HCT116 (cell line): Measurements from ENCODE around the gene TMEM86B. TPM values are rescaled to one million over a fixed set of nuclear protein-coding genes. Genes with fewer than 3 reads are reported as not detected.
A peak's percentile ranks its signal among the peaks of the same experiment; 100 is the strongest.

ENCODE experiments used
- ATAC-seq: fragments of 200-7000 bp; cut with Tn5 transposase; 2 replicates; pipeline ENCODE4 v1.9.1; 2020; ENCODE audit warnings: mild to moderate bottlenecking, moderate library complexity
- BruUV-seq: library from RNA; stranded (reverse); fragments of 400-500 nt; replicated peaks from 2 replicates; lab custom pipeline; 2021; lab: Mats Ljungman, UMichigan
- CTCF ChIA-PET: fragments of 300-600 bp; sonication (Branson Sonifier 250); formaldehyde crosslinking; loops from one replicate; lab custom pipeline; 2021; ENCODE audit warnings: antibody characterized with exemption; lab: Charles Lee
- POLR2A ChIA-PET: fragments of 300-600, 350-600 bp; sonication (Branson Sonifier 250); formaldehyde crosslinking; loops from one replicate; lab custom pipeline; 2021; ENCODE audit warnings: antibody characterized with exemption; lab: Charles Lee
- RAD21 ChIA-PET, 2 experiments: fragments of 300-600 bp; sonication (Branson Sonifier 250); formaldehyde crosslinking; loops; one replicate each; lab custom pipeline; 2023; ENCODE audit warnings: low total read pairs in 2 of 2; ENCODE audit not compliant: uncharacterized antibody in 2 of 2, unreplicated experiment in 2 of 2, low non-redundant PET in 1 of 2; lab: Charles Lee
- DNase-seq: peaks from one replicate; pipeline ENCODE4 v3.0.0-alpha.2; 2010; ENCODE audit warnings: low read depth, low spot score
- H2AFZ ChIP-seq: fragments of 200-600 bp; shearing (Covaris generic), sonication (generic); 2 replicates; pipeline ENCODE4 v1.6.1; 2017; ENCODE audit warnings: low read depth, mixed run types, mixed read lengths, antibody characterized with exemption, low read length; ENCODE audit not compliant: poor library complexity, severe bottlenecking
- H3K27ac ChIP-seq: 2 replicates; pipeline ENCODE4 v1.5.1; 2012; ENCODE audit warnings: low read depth, low read length
- H3K27me3 ChIP-seq: fragments of 200-600 bp; sonication (generic); 2 replicates; pipeline ENCODE4 v1.6.1; 2016; ENCODE audit warnings: mixed run types, low read length, mixed read lengths; ENCODE audit not compliant: insufficient read depth
- H3K36me3 ChIP-seq, 2 experiments: fragments of 200-500 bp in 1 of 2; fragments of 200-600 bp in 1 of 2; sonication (Bioruptor generic) in 1 of 2; sonication (generic) in 1 of 2; 2 replicates each; pipeline versions ENCODE4 v1.5.1 to v1.6.1; 2014 to 2016; ENCODE audit warnings: low read length in 2 of 2, inconsistent platforms in 1 of 2, mixed read lengths in 1 of 2, mixed run types in 1 of 2; ENCODE audit not compliant: insufficient read depth in 2 of 2, control insufficient read depth in 1 of 2
- H3K4me1 ChIP-seq, 2 experiments: fragments of 200-600 bp in 1 of 2; sonication (generic) in 1 of 2; 2 replicates each; pipeline versions ENCODE4 v1.5.1 to v1.6.1; 2012 to 2017; ENCODE audit warnings: low read length in 2 of 2, inconsistent platforms in 1 of 2, mild to moderate bottlenecking in 1 of 2, mixed read lengths in 1 of 2, mixed run types in 1 of 2, moderate library complexity in 1 of 2; ENCODE audit not compliant: insufficient read depth in 2 of 2, control insufficient read depth in 1 of 2
- H3K4me2 ChIP-seq: fragments of 200-600 bp; sonication (generic); 2 replicates; pipeline ENCODE4 v1.6.1; 2017; ENCODE audit warnings: mixed run types, low read length, mixed read lengths
- H3K4me3 ChIP-seq, 2 experiments: fragments of 200-600 bp in 1 of 2; sonication (generic) in 1 of 2; replicated peaks in 1 of 2; 2 replicates each; pipeline ENCODE4 v1.5.1; 2011 to 2016; ENCODE audit warnings: low read length in 2 of 2, control low read depth in 1 of 2, low read depth in 1 of 2, mild to moderate bottlenecking in 1 of 2, mixed read lengths in 1 of 2, mixed run types in 1 of 2
- H3K79me2 ChIP-seq: fragments of 200-600 bp; sonication (generic); 2 replicates; pipeline ENCODE4 v1.6.1; 2017; ENCODE audit warnings: mild to moderate bottlenecking, mixed run types, low read length, moderate library complexity, mixed read lengths; ENCODE audit not compliant: insufficient read depth
- H3K9ac ChIP-seq: fragments of 200-600 bp; sonication (generic); 2 replicates; pipeline ENCODE4 v1.6.1; 2016; ENCODE audit warnings: low read length, mixed read lengths
- H3K9me2 ChIP-seq: fragments of 200-600 bp; sonication (generic), shearing (Covaris generic); 2 replicates; pipeline ENCODE4 v1.6.1; 2017; ENCODE audit warnings: mixed run types, mild to moderate bottlenecking, moderate library complexity; ENCODE audit not compliant: insufficient read depth
- H3K9me3 ChIP-seq, 2 experiments: fragments of 200-500 bp in 1 of 2; fragments of 200-600 bp in 1 of 2; sonication (Bioruptor generic) in 1 of 2; sonication (generic) in 1 of 2; 2 replicates each; pipeline ENCODE4 v1.6.1; 2014 to 2017; ENCODE audit warnings: low read length in 2 of 2, mixed read lengths in 2 of 2, inconsistent platforms in 1 of 2, low read depth in 1 of 2, mild to moderate bottlenecking in 1 of 2, mixed run types in 1 of 2, moderate library complexity in 1 of 2; ENCODE audit not compliant: control insufficient read depth in 1 of 2, insufficient read depth in 1 of 2
- H4K20me1 ChIP-seq: fragments of 200-600 bp; sonication (generic), shearing (Covaris generic); 2 replicates; pipeline ENCODE4 v1.6.1; 2017; ENCODE audit warnings: mixed run types, mild to moderate bottlenecking, moderate library complexity; ENCODE audit not compliant: insufficient read depth
- ATF3 ChIP-seq: IDR thresholded peaks from 2 replicates; pipeline ENCODE4 v1.6.1; 2012
- EGR1 ChIP-seq: IDR thresholded peaks from 2 replicates; pipeline ENCODE4 v1.6.1; 2012; ENCODE audit warnings: low read depth
- EZH2 ChIP-seq: fragments of 200-600 bp; sonication (generic); IDR thresholded peaks from 2 replicates; pipeline ENCODE4 v1.6.1; 2017; ENCODE audit warnings: antibody characterized with exemption, mixed run types
- FOSL1 ChIP-seq: IDR thresholded peaks from 2 replicates; pipeline ENCODE4 v1.6.1; 2012; ENCODE audit warnings: low read depth
- JUND ChIP-seq: IDR thresholded peaks from 2 replicates; pipeline ENCODE4 v1.6.1; 2012
- SP1 ChIP-seq: IDR thresholded peaks from 2 replicates; pipeline ENCODE4 v1.6.1; 2012; ENCODE audit warnings: low read depth
- SRF ChIP-seq: IDR thresholded peaks from 2 replicates; pipeline ENCODE4 v1.6.1; 2012; ENCODE audit warnings: low read depth
- YY1 ChIP-seq: IDR thresholded peaks from 2 replicates; pipeline ENCODE4 v1.6.1; 2011; ENCODE audit warnings: low read length, low read depth, moderate library complexity, mild to moderate bottlenecking; ENCODE audit not compliant: insufficient replicate concordance; ENCODE audit errors: extremely low read depth
- ZBTB33 ChIP-seq: IDR thresholded peaks from 2 replicates; pipeline ENCODE4 v1.6.1; 2011; ENCODE audit warnings: mild to moderate bottlenecking, low read length, moderate library complexity; ENCODE audit not compliant: insufficient replicate concordance; ENCODE audit errors: extremely low read depth
- ZFX ChIP-seq: fragments of 450-650 bp; IDR thresholded peaks from 2 replicates; pipeline ENCODE4 v1.6.1; 2017
- intact Hi-C: fragments of 100-400 bp; cut with micrococcal nuclease; formaldehyde crosslinking; loops from 2 replicates; pipeline ENCODE4 v1.10.0; 2022
- microRNA-seq: library from miRNA; unstranded; fragments of <30 nt; microRNA quantifications from one replicate; pipeline ENCODE4, GENCODE V29; 2016; ENCODE audit warnings: borderline number of aligned reads
- total RNA-seq: library from RNA; stranded (reverse); gene quantifications from one replicate; pipeline ENCODE4 v1.2.1, GENCODE V29; 2021; ENCODE audit not compliant: unreplicated experiment

Gene TMEM86B
- total RNA-seq, 1 experiment from 2014 or later = 10.6 TPM

- no peak for TF ChIP-seq ATF3
- no peak for TF ChIP-seq EZH2
- no peak for TF ChIP-seq SRF
- TF ChIP-seq, all 23 proteins: peak for 3
Measured at GRCh38 chr19:55179606-55180484, 48.7 kb downstream of the TMEM86B start, which contains the start of gene SYT5 (continued).

GRCh38 chr19:55178781-55179599, 49.6 kb downstream of the TMEM86B start:
- no peak overlapping the region for H3K9ac ChIP-seq
- H3K4me2 ChIP-seq = peak overlapping the region; percentile 68
- intact Hi-C loops = loop anchor here (1.0 kb wide), 1 partner anchor 37 kb away; no protein-coding TSS in a partner anchor
- peak overlapping the region; percentile 22 to 40 for H3K4me3 ChIP-seq
- TF ChIP-seq JUND (peak; percentile 92), ZFX (no peak), EGR1 (peak; percentile 83), SP1 (peak; percentile 99), ZBTB33 (no peak), FOSL1 (no peak), YY1 (peak; percentile 56)
- H3K27ac ChIP-seq = 0 out of 2 replicates have a peak overlapping the region, but pooled peaks have one; percentile 12
- H2AFZ ChIP-seq = peak overlapping the region; percentile 20
- peaks cover 13 to 43% of the 10 kb centered on the region in 2 experiments; a peak in 3 of 4 replicates for H3K4me1 ChIP-seq
- no peaks in the 10 kb centered on the region for H3K79me2 ChIP-seq
- no peaks in the 10 kb centered on the region for H4K20me1 ChIP-seq
- peaks cover 0 to 5% of the 10 kb centered on the region in 2 experiments; a peak in 1 of 4 replicates for H3K9me3 ChIP-seq
- POLR2A ChIA-PET = no interaction called here
- H3K9me2 ChIP-seq = no peaks in the 10 kb centered on the region
- RAD21 ChIA-PET = no interaction called here
- no peaks in the 10 kb centered on the region for H3K36me3 ChIP-seq
- ATAC-seq (peak; percentile 71), DNase-seq (peak; percentile 69)
- BruUV-seq = no TSS peak
- CTCF ChIA-PET = interaction anchor here (1.0 to 1.6 kb wide), 3 partner anchors 13 to 38 kb away, joined by 3 to 7 read pairs (median 3); partner anchors contain the start of gene DNAAF3
- no peaks in the 10 kb centered on the region for H3K27me3 ChIP-seq

Small RNAs within 50 kb of the gene (microRNA-seq; reads per million reads assigned to microRNA genes)
- gene MIR6802 (not detected), gene MIR6803 (2.4 reads per million), gene MIR6804 (5.6 reads per million, percentile 13 among the genes with 10 or more reads in this experiment)

Other genes with a start within 250 kb of the TMEM86B start
- not detected for gene GP6, start 190.5 kb downstream of the TMEM86B start, total RNA-seq
- 31.1 TPM for gene RDH13, start 165.6 kb downstream of the TMEM86B start, total RNA-seq
- gene EPS8L1, start 152.9 kb downstream of the TMEM86B start, total RNA-seq = 62.1 TPM
- 83.2 TPM for gene PPP1R12C, start 111.1 kb downstream of the TMEM86B start, total RNA-seq
- gene TNNT1, start 79.6 kb downstream of the TMEM86B start, total RNA-seq = 188 TPM
- gene TNNI3, start 71.0 kb downstream of the TMEM86B start, total RNA-seq = 42.1 TPM
- gene DNAAF3, start 62.1 kb downstream of the TMEM86B start, total RNA-seq = 52.8 TPM
- gene SYT5, start 48.5 kb downstream of the TMEM86B start, total RNA-seq = 2.3 TPM
- 15.9 TPM for gene PTPRH, start 19.3 kb downstream of the TMEM86B start, total RNA-seq
- 96.7 TPM for gene PPP6R1, start 30.3 kb upstream of the TMEM86B start, total RNA-seq
- gene HSPBP1, start 51.3 kb upstream of the TMEM86B start, total RNA-seq = 63.0 TPM
- gene BRSK1, start 55.2 kb upstream of the TMEM86B start, total RNA-seq = 33.3 TPM
- gene TMEM150B, start 96.6 kb upstream of the TMEM86B start, total RNA-seq = not detected
- gene KMT5C, start 111.1 kb upstream of the TMEM86B start, total RNA-seq = 27.5 TPM
- gene COX6B2, start 126.0 kb upstream of the TMEM86B start, total RNA-seq = 2.4 TPM
- not detected for gene GARIN5B, start 134.5 kb upstream of the TMEM86B start, total RNA-seq
- gene IL11, start 141.7 kb upstream of the TMEM86B start, total RNA-seq = 2.8 TPM
- gene TMEM190, start 148.1 kb upstream of the TMEM86B start, total RNA-seq = not detected
- 21.0 TPM for gene TMEM238, start 155.5 kb upstream of the TMEM86B start, total RNA-seq
- gene RPL28, start 157.2 kb upstream of the TMEM86B start, total RNA-seq = 3,050 TPM
- 515 TPM for gene UBE2S, start 179.0 kb upstream of the TMEM86B start, total RNA-seq
- gene SHISA7, start 214.5 kb upstream of the TMEM86B start, total RNA-seq = not detected
- 56.8 TPM for gene ISOC2, start 232.9 kb upstream of the TMEM86B start, total RNA-seq
- 0.34 TPM for gene C19orf85, start 236.0 kb upstream of the TMEM86B start, total RNA-seq
- gene ZNF628, start 247.9 kb upstream of the TMEM86B start, total RNA-seq = 14.9 TPM